RPMI8226 (cell line): ENCODE results near the gene MYH7B.

Experiments used
- DNase-seq: peaks from one replicate; pipeline ENCODE4 v3.0.0-alpha.2; 2015

Gene MYH7B

GRCh38 chr20:34992751-34993417 is 37.2 kb downstream of the MYH7B start:
- DNase-seq: no peak

GRCh38 chr20:34993941-34994508 is 38.4 kb downstream of the MYH7B start:
- DNase-seq: no peak

- DNase-seq: no peak
Measured at GRCh38 chr20:34994509-34995131, 39.0 kb downstream of the MYH7B start.

GRCh38 chr20:34995192-34995591 is 39.5 kb downstream of the MYH7B start:
- DNase-seq: no peak

GRCh38 chr20:34995696-34996095 is 40.0 kb downstream of the MYH7B start:
- DNase-seq: no peak

GRCh38 chr20:34996243-34997028 is 40.8 kb downstream of the MYH7B start:
- DNase-seq: no peak

- DNase-seq: no peak
Measured at GRCh38 chr20:34997131-34997561, 41.5 kb downstream of the MYH7B start.

- no peak for DNase-seq
Measured at GRCh38 chr20:34997774-34998173, 42.1 kb downstream of the MYH7B start.

GRCh38 chr20:34998331-34998950 is 42.8 kb downstream of the MYH7B start:
- DNase-seq: no peak

- no peak for DNase-seq
Measured at GRCh38 chr20:34999021-34999451, 43.4 kb downstream of the MYH7B start.

GRCh38 chr20:34999782-35000181 is 44.1 kb downstream of the MYH7B start:
- DNase-seq: no peak

GRCh38 chr20:35000311-35000921 is 44.7 kb downstream of the MYH7B start:
- no peak for DNase-seq

- DNase-seq: no peak
Measured at GRCh38 chr20:35000922-35001595, 45.4 kb downstream of the MYH7B start.

GRCh38 chr20:35001596-35002362 is 46.1 kb downstream of the MYH7B start:
- DNase-seq: no peak

- no peak for DNase-seq
Measured at GRCh38 chr20:35002426-35003210, 47.0 kb downstream of the MYH7B start.

- no peak for DNase-seq
Measured at GRCh38 chr20:35003211-35004031, 47.8 kb downstream of the MYH7B start.

- DNase-seq: no peak
Measured at GRCh38 chr20:35004051-35004725, 48.5 kb downstream of the MYH7B start.

GRCh38 chr20:35004749-35005462 is 49.2 kb downstream of the MYH7B start:
- DNase-seq: no peak
